Activated CD8-positive, alpha-beta T cell treated with anti-CD3 and anti-CD28 coated beads for 36 hours (primary cell): ENCODE data around the gene AMOTL1. TPM values are rescaled to one million over a fixed set of nuclear protein-coding genes. Genes with fewer than 3 reads are reported as not detected.

Source experiments
- ATAC-seq: fragments of 200-7000 bp; cut with Tn5 transposase; one replicate; pipeline ENCODE4 v1.10.0; 2021; ENCODE audit warnings: mild to moderate bottlenecking, moderate library complexity
- CTCF ChIA-PET: fragments of 350-600 bp; sonication (Branson Sonifier 250); formaldehyde crosslinking; loops from one replicate; lab custom pipeline; 2021; ENCODE audit warnings: antibody characterized with exemption; lab: Charles Lee
- POLR2A ChIA-PET: fragments of 350-600 bp; sonication (Branson Sonifier 250); formaldehyde crosslinking; loops from one replicate; lab custom pipeline; 2021; ENCODE audit warnings: antibody characterized with exemption; lab: Charles Lee
- DNase-seq: peaks from one replicate; pipeline ENCODE4 v3.0.0-alpha.2; 2020
- H3K27ac Mint-ChIP-seq: one replicate; pipeline ENCODE4 v1.8.0; 2021; ENCODE audit warnings: mild to moderate bottlenecking, mixed read lengths
- H3K27me3 Mint-ChIP-seq: one replicate; pipeline ENCODE4 v1.8.0; 2021; ENCODE audit warnings: mixed read lengths
- H3K36me3 Mint-ChIP-seq: one replicate; pipeline ENCODE4 v1.8.0; 2021; ENCODE audit warnings: low read depth, mixed read lengths
- H3K4me1 Mint-ChIP-seq: one replicate; pipeline ENCODE4 v1.8.0; 2021; ENCODE audit warnings: low read depth, mixed read lengths
- H3K4me3 Mint-ChIP-seq: one replicate; pipeline ENCODE4 v1.8.0; 2021; ENCODE audit warnings: mild to moderate bottlenecking, moderate library complexity, mixed read lengths
- H3K9me3 Mint-ChIP-seq: one replicate; pipeline ENCODE4 v1.8.0; 2021; ENCODE audit warnings: mixed read lengths
- CTCF ChIP-seq: fragments of 200-600 bp; IDR thresholded peaks from one replicate; pipeline ENCODE4 v1.8.0; 2022; ENCODE audit warnings: antibody characterized with exemption, mild to moderate bottlenecking
- intact Hi-C: fragments of 100-400 bp; cut with micrococcal nuclease; formaldehyde crosslinking; loops from one replicate; pipeline ENCODE4 v1.10.0; 2022
- total RNA-seq, 2 experiments: library from RNA; stranded (reverse); gene quantifications; one replicate each; pipeline ENCODE4 v1.2.3, GENCODE V29; 2021

The AMOTL1 gene
- total RNA-seq, 2 experiments from 2014 or later = 1.5 to 1.7 TPM

- no peaks in the 10 kb centered on the region for H3K36me3 Mint-ChIP-seq
- H3K9me3 Mint-ChIP-seq = no peaks in the 10 kb centered on the region
- H3K27ac Mint-ChIP-seq = no peak overlapping the region
- intact Hi-C loops = no loop called here
- no peaks in the 10 kb centered on the region for H3K4me1 Mint-ChIP-seq
- ATAC-seq (no peak), DNase-seq (no peak)
- ChIA-PET CTCF (no interaction called here), POLR2A (no interaction called here)
- H3K4me3 Mint-ChIP-seq = no peak overlapping the region
- H3K27me3 Mint-ChIP-seq = no peaks in the 10 kb centered on the region
- no peak for TF ChIP-seq CTCF
Measured at GRCh38 chr11:94858012-94858705, 90.0 kb downstream of the AMOTL1 start.

- no peaks in the 10 kb centered on the region for H3K36me3 Mint-ChIP-seq
- DNase-seq (no peak), ATAC-seq (no peak)
- no peak for TF ChIP-seq CTCF
- no peak overlapping the region for H3K4me3 Mint-ChIP-seq
- no peaks in the 10 kb centered on the region for H3K27me3 Mint-ChIP-seq
- H3K27ac Mint-ChIP-seq = no peak overlapping the region
- intact Hi-C loops = no loop called here
- no peaks in the 10 kb centered on the region for H3K9me3 Mint-ChIP-seq
- CTCF ChIA-PET = no interaction called here
- POLR2A ChIA-PET = no interaction called here
- no peaks in the 10 kb centered on the region for H3K4me1 Mint-ChIP-seq
Measured at GRCh38 chr11:94860333-94860732, 92.2 kb downstream of the AMOTL1 start.

- POLR2A ChIA-PET = no interaction called here
- ATAC-seq (no peak), DNase-seq (no peak)
- H3K4me3 Mint-ChIP-seq = no peak overlapping the region
- intact Hi-C loops = no loop called here
- H3K36me3 Mint-ChIP-seq = no peaks in the 10 kb centered on the region
- H3K9me3 Mint-ChIP-seq = no peaks in the 10 kb centered on the region
- CTCF ChIA-PET = no interaction called here
- H3K27me3 Mint-ChIP-seq = no peaks in the 10 kb centered on the region
- H3K27ac Mint-ChIP-seq = no peak overlapping the region
- no peaks in the 10 kb centered on the region for H3K4me1 Mint-ChIP-seq
- no peak for TF ChIP-seq CTCF
Measured at GRCh38 chr11:94861306-94861845, 93.2 kb downstream of the AMOTL1 start.

GRCh38 chr11:94862926-94863880, 95.0 kb downstream of the AMOTL1 start:
- H3K27ac Mint-ChIP-seq = no peak overlapping the region
- ATAC-seq (no peak), DNase-seq (no peak)
- no peak for TF ChIP-seq CTCF
- H3K36me3 Mint-ChIP-seq = no peaks in the 10 kb centered on the region
- no peaks in the 10 kb centered on the region for H3K27me3 Mint-ChIP-seq
- H3K9me3 Mint-ChIP-seq = no peaks in the 10 kb centered on the region
- CTCF ChIA-PET = interaction anchor here (1.4 to 1.5 kb wide), 2 partner anchors 10 kb away, joined by 5 read pairs; no protein-coding TSS in a partner anchor
- H3K4me3 Mint-ChIP-seq = no peak overlapping the region
- H3K4me1 Mint-ChIP-seq = no peaks in the 10 kb centered on the region
- POLR2A ChIA-PET = no interaction called here
- intact Hi-C loops = no loop called here
